HPDE6-E6E7 (cell line): ENCODE results near the gene PSME2.

Experiments
- DNase-seq: peaks from one replicate; pipeline ENCODE4 v3.0.0; 2011; ENCODE audit warnings: missing footprints; ENCODE audit errors: extremely low spot score

Gene PSME2

DNA sequence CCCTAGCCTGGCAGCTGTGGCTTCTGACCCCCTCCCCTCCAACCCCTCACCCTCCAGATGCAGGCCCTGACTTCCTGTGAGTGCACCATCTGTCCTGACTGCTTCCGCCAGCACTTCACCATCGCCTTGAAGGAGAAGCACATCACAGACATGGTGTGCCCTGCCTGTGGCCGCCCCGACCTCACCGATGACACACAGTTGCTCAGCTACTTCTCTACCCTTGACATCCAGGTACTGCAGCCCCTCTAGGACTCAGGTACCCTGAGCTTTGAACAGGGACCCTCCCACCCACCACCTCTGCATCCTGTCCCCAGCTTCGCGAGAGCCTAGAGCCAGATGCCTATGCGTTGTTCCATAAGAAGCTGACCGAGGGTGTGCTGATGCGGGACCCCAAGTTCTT is 8.7 kb upstream of the PSME2 start:
- DNase-seq, result no peak

DNA sequence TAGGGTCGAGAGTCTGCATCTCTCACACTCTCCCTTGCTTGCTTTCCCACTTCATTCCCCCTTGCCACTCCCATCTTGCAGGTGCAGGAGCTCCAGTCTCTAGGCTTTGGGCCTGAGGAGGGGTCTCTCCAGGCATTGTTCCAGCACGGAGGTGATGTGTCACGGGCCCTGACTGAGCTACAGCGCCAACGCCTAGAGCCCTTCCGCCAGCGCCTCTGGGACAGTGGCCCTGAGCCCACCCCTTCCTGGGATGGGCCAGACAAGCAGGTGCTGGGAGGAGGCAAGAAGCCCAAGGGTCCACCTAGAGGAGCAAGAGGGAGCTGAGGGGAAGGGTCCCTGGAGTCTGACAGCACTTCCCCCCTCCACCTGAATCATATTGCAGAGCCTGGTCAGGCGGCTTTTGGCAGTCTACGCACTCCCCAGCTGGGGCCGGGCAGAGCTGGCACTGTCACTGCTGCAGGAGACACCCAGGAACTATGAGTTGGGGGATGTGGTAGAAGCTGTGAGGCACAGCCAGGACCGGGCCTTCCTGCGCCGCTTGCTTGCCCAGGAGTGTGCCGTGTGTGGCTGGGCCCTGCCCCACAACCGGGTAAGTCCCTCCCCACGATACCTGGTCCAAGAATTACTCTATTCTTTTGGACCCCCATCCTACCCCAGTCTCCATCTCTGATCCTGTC is 5.1 kb upstream of the PSME2 start:
- no peak for DNase-seq

DNA sequence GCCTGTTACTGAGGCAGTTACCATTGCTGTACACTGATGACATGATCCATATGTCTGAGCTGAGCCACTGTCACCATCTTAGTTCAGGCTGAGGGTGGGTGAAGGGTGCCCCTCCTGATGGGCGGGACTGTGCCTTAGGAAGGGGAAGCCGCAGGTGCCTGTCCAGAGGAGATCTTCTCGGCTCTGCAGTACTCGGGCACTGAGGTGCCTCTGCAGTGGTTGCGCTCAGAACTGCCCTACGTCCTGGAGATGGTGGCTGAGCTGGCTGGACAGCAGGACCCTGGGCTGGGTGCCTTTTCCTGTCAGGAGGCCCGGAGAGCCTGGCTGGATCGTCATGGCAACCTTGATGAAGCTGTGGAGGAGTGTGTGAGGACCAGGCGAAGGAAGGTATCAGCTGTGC is 4.6 kb upstream of the PSME2 start:
- DNase-seq, result no peak

DNA sequence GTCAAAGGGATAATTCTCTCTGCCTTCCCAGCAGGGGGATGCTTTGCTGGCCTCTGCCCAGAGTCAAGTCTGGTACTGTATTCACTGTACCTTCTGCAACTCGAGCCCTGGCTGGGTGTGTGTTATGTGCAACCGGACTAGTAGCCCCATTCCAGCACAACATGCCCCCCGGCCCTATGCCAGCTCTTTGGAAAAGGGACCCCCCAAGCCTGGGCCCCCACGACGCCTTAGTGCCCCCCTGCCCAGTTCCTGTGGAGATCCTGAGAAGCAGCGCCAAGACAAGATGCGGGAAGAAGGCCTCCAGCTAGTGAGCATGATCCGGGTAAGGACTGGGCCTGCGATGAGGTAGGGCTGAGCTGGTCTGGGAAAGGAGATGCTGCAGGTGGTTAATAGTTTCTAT is 4.2 kb upstream of the PSME2 start:
- no peak for DNase-seq

DNA sequence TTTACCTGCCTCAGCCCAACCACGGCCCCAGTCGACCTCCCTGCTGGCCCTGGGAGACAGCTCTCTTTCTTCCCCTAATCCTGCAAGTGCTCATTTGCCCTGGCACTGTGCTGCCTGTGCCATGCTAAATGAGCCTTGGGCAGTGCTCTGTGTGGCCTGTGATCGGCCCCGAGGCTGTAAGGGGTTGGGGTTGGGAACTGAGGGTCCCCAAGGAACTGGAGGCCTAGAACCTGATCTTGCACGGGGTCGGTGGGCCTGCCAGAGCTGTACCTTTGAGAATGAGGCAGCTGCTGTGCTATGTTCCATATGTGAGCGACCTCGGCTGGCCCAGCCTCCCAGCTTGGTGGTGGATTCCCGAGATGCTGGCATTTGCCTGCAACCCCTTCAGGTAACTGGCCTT is 3.7 kb upstream of the PSME2 start:
- no peak for DNase-seq

DNA sequence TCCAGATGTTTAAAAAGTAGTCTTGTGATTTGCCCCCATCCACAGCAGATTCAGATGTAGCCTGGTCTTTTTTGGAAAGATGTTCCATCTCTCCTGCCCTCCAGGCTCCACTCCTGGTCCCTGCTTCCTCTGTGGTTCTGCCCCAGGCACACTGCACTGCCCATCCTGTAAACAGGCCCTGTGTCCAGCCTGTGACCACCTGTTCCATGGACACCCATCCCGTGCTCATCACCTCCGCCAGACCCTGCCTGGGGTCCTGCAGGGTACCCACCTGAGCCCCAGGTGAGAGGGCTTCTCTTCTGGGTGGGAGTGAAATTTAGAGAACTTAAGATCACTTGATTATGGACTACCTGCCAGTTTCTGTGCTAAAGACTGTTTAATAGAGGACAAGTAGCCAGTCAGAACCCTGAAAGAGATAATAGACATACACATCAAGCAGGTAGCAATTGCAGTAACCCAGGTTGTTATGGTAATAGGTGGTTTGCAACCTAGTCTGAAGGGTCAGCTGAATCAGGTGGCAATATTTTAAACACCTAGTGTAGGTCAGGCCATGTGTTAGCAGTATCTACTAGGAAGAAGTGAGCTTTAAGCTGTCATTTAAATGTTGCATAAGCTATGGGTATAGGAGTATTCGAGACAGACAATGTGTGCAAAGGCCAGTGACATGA is 3.0 kb upstream of the PSME2 start:
- DNase-seq, result no peak

DNA sequence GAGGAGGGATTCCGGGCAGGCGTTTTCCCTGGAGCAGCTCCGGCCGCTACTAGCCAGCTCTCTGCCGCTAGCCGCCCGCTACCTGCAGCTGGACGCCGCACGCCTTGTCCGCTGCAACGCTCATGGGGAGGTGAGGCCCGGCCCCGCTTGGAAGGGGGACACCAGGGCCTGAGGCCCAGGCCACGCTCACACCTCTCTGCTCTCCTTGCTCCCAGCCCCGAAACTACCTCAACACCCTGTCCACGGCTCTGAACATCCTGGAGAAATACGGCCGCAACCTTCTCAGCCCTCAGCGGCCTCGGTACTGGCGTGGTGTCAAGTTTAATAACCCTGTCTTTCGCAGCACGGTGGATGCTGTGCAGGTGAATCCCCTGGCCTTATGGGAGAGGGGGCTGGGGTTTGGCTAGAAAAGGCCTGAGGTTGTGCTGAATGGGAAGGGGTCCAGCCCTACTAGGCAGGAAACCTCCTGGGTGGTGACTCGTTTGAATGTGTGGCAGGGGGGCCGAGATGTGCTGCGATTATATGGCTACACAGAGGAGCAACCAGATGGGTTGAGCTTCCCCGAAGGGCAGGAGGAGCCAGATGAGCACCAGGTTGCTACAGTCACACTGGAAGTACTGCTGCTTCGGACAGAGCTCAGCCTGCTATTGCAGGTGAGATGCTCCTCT is 1.5 kb upstream of the PSME2 start:
- no peak for DNase-seq

DNA sequence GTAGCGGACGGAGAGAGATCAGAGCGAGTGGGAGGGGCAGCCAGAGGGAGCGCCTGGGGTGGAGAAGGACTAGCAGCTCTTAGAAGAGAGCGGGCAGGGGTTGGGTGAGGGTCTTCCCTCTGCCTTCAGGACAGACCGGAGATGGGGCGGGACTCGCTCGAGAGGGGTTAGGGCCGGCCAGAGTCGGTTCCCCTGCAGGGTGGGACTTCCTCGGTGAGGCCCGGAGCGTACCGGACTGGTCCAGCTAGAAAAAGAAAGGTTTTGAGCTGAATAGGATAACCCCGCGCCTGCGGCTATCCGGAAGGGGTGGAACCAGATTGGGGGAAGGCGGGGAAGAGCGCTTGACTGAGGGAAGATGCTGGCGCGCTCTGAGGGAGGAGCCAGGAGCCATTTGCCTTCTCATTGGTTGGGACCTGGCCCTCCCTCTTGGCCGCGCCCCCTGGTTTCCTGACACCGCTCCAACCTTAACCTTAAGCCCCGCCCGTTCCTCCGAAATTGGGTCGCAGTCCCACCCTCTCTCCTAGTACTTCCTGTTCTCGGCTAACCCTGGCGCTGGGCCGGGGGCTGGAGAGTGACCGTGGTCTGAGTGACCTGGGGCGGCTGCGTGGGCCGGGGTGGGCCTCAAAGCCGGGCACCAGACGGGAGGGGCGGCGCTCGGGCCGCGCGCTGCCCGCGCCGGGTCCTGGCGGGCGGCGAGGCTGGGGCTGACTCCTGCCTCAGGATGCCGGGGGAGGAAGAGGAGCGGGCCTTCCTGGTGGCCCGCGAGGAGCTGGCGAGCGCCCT is 759 bp upstream of the PSME2 start, which contains the start of gene RNF31:
Gene RNF31, plus strand, starts transcription at position 521 of the 783 bp plus-strand sequence. Its CDS starts 201 bp downstream, at position 722.
- peak; percentile 94 for DNase-seq

DNA sequence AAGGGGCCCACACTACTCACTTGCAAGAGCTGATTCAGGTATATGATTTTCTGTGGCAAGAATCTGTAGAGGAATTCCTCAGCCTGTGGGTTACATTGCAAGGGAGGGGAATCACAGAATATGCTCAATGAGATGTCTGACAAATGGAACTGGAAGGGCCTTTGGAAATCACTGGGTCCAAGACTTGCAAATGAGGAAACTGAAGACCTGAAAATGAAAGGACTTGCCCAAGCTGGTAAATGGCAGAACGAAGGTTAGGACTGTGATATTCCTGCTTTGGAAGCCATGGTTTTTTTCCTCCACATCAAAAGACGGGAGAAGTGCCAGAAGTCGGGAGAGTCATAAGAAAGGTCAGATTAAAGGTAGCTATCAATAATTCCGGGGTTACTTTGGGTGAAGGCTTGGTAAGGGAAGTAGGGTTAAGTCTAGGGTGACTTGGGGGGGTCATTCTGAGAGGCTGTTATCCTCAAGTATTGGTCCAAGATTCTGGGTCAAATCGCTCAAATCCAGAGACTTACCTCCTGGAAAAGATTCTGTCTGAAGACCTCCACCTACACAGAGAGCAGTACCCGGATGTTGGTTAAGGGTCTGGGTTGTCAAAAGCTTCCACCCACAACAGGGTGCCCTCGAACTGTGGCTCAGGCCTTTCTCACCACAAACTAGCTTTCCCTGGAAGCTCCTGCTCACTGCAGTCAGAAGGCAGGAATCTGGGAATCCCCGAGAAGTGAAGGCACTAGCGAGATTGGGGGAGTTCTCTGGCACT is 539 bp downstream of the PSME2 start:
- DNase-seq, result no peak

DNA sequence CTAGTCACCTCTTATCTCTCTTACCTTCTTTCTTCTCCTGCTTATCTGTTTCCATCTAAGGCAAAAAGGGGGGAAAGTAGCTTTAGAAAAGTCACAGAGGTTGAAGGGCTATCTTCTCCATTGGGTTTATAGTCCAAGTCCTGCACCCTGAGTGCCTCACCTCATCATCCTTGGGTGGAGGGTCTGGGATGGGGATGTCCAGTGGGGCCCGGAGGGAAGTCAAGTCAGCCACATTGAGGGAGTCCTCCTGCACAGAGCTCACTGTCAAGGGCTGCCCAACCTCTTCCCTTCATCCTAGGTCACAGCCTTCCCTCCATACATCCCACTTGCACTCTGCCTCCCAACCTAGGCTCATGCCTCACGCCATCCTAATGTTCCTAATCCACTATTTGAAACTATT is 1.2 kb downstream of the PSME2 start:
- DNase-seq, result no peak

DNA sequence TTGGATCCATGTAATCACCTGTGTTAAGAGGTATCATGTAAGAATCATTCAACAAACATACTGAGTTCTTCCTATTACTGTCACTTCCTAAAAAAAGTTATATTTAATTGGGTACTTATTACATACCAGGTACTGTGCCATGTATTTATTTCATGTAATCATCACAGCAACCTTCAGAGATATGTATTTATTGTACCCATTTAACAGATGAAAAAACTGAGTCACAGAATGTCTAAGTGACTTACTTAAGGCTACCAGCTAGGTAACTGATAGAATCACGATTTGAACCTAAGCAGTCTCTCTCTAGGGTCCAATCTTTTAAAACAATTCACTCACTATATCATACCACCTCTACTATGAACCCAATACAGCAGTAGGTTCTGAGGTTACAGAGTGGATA is 2.0 kb downstream of the PSME2 start:
- no peak for DNase-seq

DNA sequence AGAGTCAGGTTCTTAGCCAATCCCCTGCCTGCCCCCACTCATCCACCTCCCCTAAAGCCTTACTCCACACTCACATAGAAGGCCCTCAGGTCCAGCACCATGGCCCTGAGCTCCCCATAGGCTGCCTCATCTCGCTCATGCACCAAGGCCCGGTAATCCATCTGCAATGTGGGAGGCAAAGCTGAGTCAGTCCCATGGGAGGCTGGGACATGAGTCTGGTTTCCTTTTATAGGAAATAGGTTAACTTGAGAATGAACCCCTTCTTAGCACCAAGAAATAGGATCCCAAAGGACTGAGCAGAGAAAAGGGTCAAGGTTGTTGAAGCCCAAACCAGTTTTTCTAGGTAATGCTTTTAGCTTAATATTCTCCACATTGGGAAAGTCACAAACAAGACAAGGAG is 2.9 kb downstream of the PSME2 start:
- no peak for DNase-seq

DNA sequence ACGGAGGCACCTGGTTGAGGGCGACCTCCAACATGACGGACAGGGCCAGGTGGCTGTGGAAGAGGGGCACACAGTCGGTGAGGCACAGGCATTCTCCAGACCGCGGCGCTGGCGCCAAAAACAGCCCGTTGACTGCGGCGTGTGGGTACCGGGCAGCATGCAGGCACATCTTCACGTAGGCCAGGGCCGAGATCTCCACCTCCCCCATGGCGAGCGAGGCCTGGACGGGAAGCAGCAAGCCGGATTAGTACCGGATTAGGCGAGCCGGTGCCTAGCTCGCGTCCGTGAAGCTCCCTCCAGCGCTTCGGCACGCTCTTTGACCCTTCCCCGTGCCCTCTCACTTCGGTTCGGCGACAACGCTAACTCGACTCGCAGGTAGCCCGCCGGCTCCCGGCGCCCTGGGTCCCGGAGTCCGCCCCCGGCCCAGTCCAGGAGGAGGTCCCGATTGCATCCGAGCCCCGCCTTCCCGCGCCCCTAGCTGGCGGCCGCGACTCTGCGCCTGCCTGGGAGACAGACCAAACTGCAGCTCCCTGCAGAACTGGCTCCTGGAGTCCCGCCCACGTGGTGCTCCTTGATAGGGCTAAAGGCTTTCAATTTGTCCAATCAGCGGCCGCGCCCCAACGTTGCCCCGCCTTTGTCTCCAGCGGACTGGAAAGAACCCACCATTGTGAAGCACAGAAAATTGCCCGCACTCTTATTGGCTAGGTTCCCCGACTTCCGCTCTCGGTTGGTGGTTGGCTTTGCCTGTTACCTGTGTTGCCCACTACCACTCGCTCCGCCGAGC is 5.1 kb downstream of the PSME2 start, which contains the start of gene EMC9:
Gene EMC9, minus strand, starts transcription at position 495 of the 784 bp plus-strand sequence. Its CDS starts 287 bp downstream, at position 208.
- peak; percentile 95 for DNase-seq

DNA sequence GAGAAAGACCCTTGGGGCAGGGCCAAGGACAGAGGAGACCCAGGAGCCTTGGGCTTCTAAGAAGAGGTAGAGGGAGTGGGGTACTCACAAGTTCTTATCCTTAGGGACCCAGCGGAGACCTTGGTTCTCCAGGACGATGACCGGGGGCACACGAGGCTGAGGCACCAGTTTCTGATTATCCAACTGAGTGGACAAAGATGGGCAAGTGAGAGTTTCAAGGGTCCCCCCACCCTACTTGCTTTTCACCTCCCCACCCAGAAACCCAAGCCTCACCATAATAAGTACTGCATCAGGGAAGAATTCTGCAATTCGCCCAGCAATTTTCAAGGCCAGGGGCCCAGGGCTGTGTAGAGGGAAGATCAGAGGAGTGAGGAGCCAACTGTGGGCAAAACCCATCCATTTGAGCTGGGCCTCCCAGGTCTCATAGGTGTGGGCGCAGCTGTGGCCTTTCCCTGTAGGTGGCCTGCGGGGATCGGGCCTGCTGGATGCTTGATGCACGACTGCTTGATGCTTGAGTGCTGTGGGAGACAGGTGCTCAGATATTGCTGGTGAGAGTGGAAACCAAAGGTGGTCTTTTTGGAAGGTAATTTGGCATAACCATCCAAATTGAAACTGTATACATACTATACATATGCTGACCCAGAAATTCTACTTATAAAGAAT is 7.0 kb downstream of the PSME2 start:
- no peak for DNase-seq

DNA sequence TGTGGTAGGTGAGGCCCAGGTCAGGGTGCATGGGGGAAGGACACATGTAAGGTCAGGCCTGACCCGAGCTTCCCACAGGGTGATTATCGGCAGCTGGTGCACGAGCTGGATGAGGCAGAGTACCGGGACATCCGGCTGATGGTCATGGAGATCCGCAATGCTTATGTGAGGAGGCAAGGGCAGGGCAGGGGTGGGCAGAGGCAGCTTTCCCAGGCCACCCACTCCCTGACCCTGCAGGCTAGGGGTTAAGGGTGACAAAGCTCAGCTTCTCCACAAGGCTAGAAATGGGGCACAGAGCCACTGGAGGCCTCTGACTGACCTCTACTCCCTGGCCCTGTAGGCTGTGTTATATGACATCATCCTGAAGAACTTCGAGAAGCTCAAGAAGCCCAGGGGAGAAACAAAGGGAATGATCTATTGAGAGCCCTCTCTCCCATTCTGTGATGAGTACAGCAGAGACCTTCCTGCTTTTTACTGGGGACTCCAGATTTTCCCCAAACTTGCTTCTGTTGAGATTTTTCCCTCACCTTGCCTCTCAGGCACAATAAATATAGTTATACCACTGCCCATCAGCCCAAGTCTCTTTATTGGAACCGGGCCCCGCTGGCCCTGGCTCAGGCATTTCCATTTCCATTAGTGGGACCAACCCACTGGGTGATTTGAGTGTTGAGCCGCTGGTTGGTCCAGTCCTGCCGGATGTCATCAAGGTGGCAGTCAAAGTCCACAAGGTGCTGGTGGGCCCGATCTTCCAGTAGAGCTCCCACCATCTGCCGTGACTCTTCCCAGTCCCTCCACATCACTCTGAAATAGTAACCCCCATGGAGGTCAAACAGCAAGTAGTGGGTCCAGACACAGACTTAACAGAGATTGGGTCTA is 7.8 kb downstream of the PSME2 start:
- DNase-seq, result no peak

DNA sequence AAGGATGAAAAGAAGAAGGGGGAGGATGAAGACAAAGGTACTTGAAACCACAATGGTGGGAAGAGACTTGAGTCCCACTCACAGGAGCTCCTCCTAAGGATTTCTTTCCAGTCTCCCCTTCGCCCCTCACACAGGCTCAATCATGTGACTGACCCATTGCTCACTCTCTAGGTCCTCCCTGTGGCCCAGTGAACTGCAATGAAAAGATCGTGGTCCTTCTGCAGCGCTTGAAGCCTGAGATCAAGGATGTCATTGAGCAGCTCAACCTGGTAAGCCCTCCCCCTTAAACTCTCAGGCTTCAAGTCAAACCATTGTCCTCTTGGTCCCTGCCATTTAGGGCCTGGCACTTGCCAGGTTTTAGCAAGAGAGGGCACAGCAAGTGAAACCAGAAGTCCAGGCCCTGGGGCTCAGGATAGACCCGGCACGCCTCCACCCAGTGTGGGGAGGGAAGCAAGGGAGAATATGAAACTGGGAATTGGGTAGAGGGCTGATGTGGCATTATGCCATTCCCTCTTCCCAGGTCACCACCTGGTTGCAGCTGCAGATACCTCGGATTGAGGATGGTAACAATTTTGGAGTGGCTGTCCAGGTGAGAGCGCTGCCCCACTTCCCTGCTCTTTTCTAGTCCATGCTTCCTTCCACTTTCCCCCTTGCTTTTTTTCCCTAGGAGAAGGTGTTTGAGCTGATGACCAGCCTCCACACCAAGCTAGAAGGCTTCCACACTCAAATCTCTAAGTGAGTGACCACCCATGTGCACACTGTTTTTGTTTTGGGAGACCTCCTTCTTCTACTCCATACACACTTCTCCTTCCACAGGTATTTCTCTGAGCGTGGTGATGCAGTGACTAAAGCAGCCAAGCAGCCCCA is 8.6 kb downstream of the PSME2 start:
- DNase-seq, result no peak

DNA sequence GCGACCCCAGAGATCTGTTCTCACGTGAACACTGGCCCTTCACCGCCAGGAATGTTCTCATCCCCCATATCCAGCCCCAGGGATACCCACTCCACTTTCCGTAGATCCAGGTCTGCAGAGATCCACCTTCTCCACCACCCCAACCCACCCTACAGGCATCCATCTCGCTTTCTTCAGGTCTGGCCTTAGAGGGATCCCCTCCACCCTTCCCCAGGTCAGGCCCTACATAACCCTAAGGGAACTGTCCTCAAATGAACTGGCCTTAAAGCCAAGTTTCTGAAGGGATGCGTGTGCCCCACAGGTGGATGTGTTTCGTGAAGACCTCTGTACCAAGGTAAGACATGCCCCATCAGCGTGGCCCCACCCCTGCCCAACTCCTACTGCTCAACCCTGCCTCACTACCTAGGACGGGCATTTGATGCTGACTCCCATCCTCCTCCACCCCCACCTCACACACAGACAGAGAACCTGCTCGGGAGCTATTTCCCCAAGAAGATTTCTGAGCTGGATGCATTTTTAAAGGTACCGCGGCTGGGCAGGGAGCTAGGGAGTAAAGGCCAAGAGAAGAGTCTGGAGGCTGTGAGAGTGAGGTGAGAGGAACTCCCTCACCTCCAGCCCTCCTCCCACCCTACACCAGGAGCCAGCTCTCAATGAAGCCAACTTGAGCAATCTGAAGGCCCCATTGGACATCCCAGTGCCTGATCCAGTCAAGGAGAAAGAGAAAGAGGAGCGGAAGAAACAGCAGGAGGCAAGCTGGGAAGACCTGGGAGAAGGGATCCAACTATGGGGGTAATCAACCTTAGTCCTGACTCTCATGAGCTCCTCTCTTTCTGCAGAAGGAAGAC is 9.5 kb downstream of the PSME2 start:
- no peak for DNase-seq
